K562 (cell line): Measurements from ENCODE around the gene EXOC5. TPM values are rescaled to one million over a fixed set of nuclear protein-coding genes. Genes with fewer than 3 reads are reported as not detected.

Source experiments
- CHD7 ChIP-seq: fragments of 200-600 bp; sonication (generic); IDR thresholded peaks from one replicate; pipeline ENCODE4 v1.6.1; 2012; ENCODE audit warnings: mild to moderate bottlenecking, low read depth, low read length, inconsistent platforms
- ETV6 ChIP-seq, 3 experiments: fragments of 150-350 bp in 1 of 3; sonication (generic) in 1 of 3; formaldehyde crosslinking in 1 of 3; IDR thresholded peaks; 2 replicates each; pipeline versions ENCODE4 v1.6.1 to v1.8.0; 2014 to 2022; ENCODE audit warnings: borderline replicate concordance in 2 of 3, low read depth in 2 of 3, antibody characterized with exemption in 1 of 3, low read length in 1 of 3, mild to moderate bottlenecking in 1 of 3, missing genetic modification reagents in 1 of 3
- REST ChIP-seq, 2 experiments: fragments of 450-650 bp; formaldehyde crosslinking in 1 of 2; IDR thresholded peaks; 2 replicates each; pipeline versions ENCODE4 v1.4.0 to v1.6.1; 2014 to 2020; ENCODE audit warnings: mild to moderate bottlenecking in 2 of 2, borderline replicate concordance in 1 of 2, low read depth in 1 of 2
- THRA ChIP-seq: fragments of 450-650 bp; IDR thresholded peaks from 2 replicates; pipeline ENCODE4 v1.6.1; 2017; ENCODE audit warnings: mild to moderate bottlenecking, moderate library complexity
- polyA plus RNA-seq, 8 experiments: library from polyadenylated mRNA; depleted of rRNA in 4 of 8; stranded (reverse) in 5 of 8; unstranded in 3 of 8; fragments of >200 nt; fragmentation: Nextera tagmentation in 2 of 8; fragmentation: Illumina TruSeq in 1 of 8; extraction: Ambion mirVana in 2 of 8; extraction: Trizol in 1 of 8; gene quantifications; 2 replicates each; pipeline versions ENCODE4 v1.2.1 to v1.2.3, GENCODE V29; 2011 to 2014; ENCODE audit warnings: inconsistent platforms in 1 of 8, missing spikeins in 1 of 8
- total RNA-seq, 7 experiments: library from RNA; depleted of rRNA in 6 of 7; stranded (reverse); fragments of >200 nt in 6 of 7; fragmentation: Illumina TruSeq in 2 of 7; extraction: Trizol in 2 of 7; gene quantifications; 2 replicates each; pipeline versions ENCODE4 v1.2.1 to v1.2.3, GENCODE V29; 2011 to 2021; ENCODE audit warnings: low replicate concordance in 1 of 7

The EXOC5 gene
- total and polyA plus RNA-seq, 9 of the 15 experiments (the other 6 are each of a cell fraction or from before 2014, with no cell fraction given), result 5.7 to 50.3 (median 32.0) TPM

GRCh38 chr14:57317248-57317833, 48.6 kb upstream of the EXOC5 start (continued):
- TF ChIP-seq REST (IDR thresholded peaks at IDR 0.05; ENCODE audit: borderline replicate concordance), result peak; percentile 42; the same call in 1 of the 2 replicates
- no peak for TF ChIP-seq REST (CRISPR knock-in tag; IDR thresholded peaks at IDR 0.05; ENCODE audit: low read depth)
- TF ChIP-seq THRA, result no peak
- TF ChIP-seq CHD7, result no peak
- no peak for TF ChIP-seq ETV6 (IDR thresholded peaks at IDR 0.05; ENCODE audit: borderline replicate concordance in 1 of 2, low read depth in 2 of 2, low read length in 1 of 2)
- no peak for TF ChIP-seq ETV6 (CRISPR knock-in tag; IDR thresholded peaks at IDR 0.05; ENCODE audit: borderline replicate concordance)
